SK-N-SH (cell line): Measurements from ENCODE around the gene SHANK1. TPM values are rescaled to one million over a fixed set of nuclear protein-coding genes. Genes with fewer than 3 reads are reported as not detected.

ENCODE experiments used
- CTCF ChIA-PET: fragments of 300-600, 350-600 bp; formaldehyde crosslinking; extraction: SDS; loops from one replicate; lab custom pipeline; 2021; lab: Yijun Ruan, JAX
- POLR2A ChIA-PET: fragments of 350-600 bp; sonication (Branson Sonifier 250); formaldehyde crosslinking; extraction: SDS; loops from one replicate; lab custom pipeline; 2020; ENCODE audit warnings: antibody characterized with exemption, inconsistent platforms; lab: Yijun Ruan, JAX
- DNase-seq: peaks from one replicate; pipeline ENCODE4 v3.0.0; 2012
- H2AFZ ChIP-seq: fragments of 200-600 bp; sonication (generic); 2 replicates; pipeline ENCODE4 v1.8.1; 2016; ENCODE audit warnings: antibody characterized with exemption, mild to moderate bottlenecking, low read depth
- H3F3A ChIP-seq: fragments of 200-600 bp; sonication (generic); replicated peaks from 2 replicates; pipeline ENCODE3; 2016; ENCODE audit warnings: antibody characterized with exemption, mild to moderate bottlenecking; ENCODE audit not compliant: insufficient read depth
- H3K27ac ChIP-seq, 2 experiments: fragments of 200-500 bp in 1 of 2; fragments of 200-600 bp in 1 of 2; sonication (Bioruptor generic) in 1 of 2; sonication (generic), shearing (Covaris generic) in 1 of 2; 2 replicates each; pipeline versions ENCODE4 v1.5.1 to v1.6.1; 2014 to 2016; ENCODE audit warnings: low read depth in 2 of 2, inconsistent platforms in 1 of 2, low read length in 1 of 2, mild to moderate bottlenecking in 1 of 2, mixed read lengths in 1 of 2
- H3K27me3 ChIP-seq: fragments of 200-600 bp; sonication (generic), shearing (Covaris generic); 2 replicates; pipeline ENCODE4 v1.6.1; 2016; ENCODE audit warnings: mixed run types; ENCODE audit not compliant: insufficient read depth
- H3K36me3 ChIP-seq, 2 experiments: fragments of 200-500 bp in 1 of 2; fragments of 200-600 bp in 1 of 2; sonication (Bioruptor generic) in 1 of 2; sonication (generic) in 1 of 2; replicated peaks in 1 of 2; 2 replicates each; pipeline versions ENCODE3 to v1.5.1; 2014 to 2016; ENCODE audit warnings: low read length in 1 of 2, mild to moderate bottlenecking in 1 of 2; ENCODE audit not compliant: insufficient read depth in 2 of 2, control insufficient read depth in 1 of 2
- H3K4me1 ChIP-seq, 2 experiments: fragments of 200-500 bp in 1 of 2; fragments of 200-600 bp in 1 of 2; sonication (Bioruptor generic) in 1 of 2; sonication (generic), shearing (Covaris generic) in 1 of 2; 2 replicates each; pipeline versions ENCODE4 v1.5.1 to v1.6.1; 2014 to 2016; ENCODE audit warnings: low read depth in 1 of 2, low read length in 1 of 2, mixed run types in 1 of 2; ENCODE audit not compliant: insufficient read depth in 2 of 2, control insufficient read depth in 1 of 2
- H3K4me2 ChIP-seq: fragments of 200-600 bp; sonication (generic), shearing (Covaris generic); 2 replicates; pipeline ENCODE4 v1.6.1; 2017; ENCODE audit warnings: mixed run types
- H3K4me3 ChIP-seq, 2 experiments: fragments of 200-500 bp in 1 of 2; fragments of 200-600 bp in 1 of 2; sonication (Bioruptor generic) in 1 of 2; sonication (generic), shearing (Covaris generic) in 1 of 2; 2 replicates each; pipeline versions ENCODE4 v1.5.1 to v1.8.1; 2014 to 2016; ENCODE audit warnings: low read depth in 2 of 2, inconsistent platforms in 1 of 2, low read length in 1 of 2, mild to moderate bottlenecking in 1 of 2, mixed read lengths in 1 of 2, moderate library complexity in 1 of 2
- H3K79me2 ChIP-seq: fragments of 200-600 bp; sonication (generic); 2 replicates; pipeline ENCODE4 v1.8.1; 2017; ENCODE audit warnings: mild to moderate bottlenecking; ENCODE audit not compliant: insufficient read depth
- H3K9ac ChIP-seq: fragments of 200-600 bp; sonication (generic); 2 replicates; pipeline ENCODE4 v1.6.1; 2017; ENCODE audit warnings: mixed run types
- H3K9me2 ChIP-seq: fragments of 200-600 bp; sonication (generic); 2 replicates; pipeline ENCODE4 v1.6.1; 2017; ENCODE audit warnings: mixed run types
- H3K9me3 ChIP-seq: fragments of 200-600 bp; sonication (generic); 2 replicates; pipeline ENCODE4 v1.6.1; 2017; ENCODE audit warnings: mixed run types, mild to moderate bottlenecking, moderate library complexity
- H4K20me1 ChIP-seq: fragments of 200-600 bp; sonication (generic); 2 replicates; pipeline ENCODE4 v1.6.1; 2017; ENCODE audit warnings: mild to moderate bottlenecking, mixed run types; ENCODE audit not compliant: insufficient read depth
- CHD2 ChIP-seq: fragments of 150-350 bp; IDR thresholded peaks from 2 replicates; pipeline ENCODE4 v1.6.1; 2018; ENCODE audit warnings: low read length; ENCODE audit not compliant: partially characterized antibody
- CTCF ChIP-seq: fragments of 200-600 bp; sonication (generic); IDR thresholded peaks from 2 replicates; pipeline ENCODE4 v1.6.1; 2017; ENCODE audit warnings: antibody characterized with exemption, mild to moderate bottlenecking, moderate library complexity
- ELF1 ChIP-seq: IDR thresholded peaks from 2 replicates; pipeline ENCODE4 v1.4.0; 2012
- FOXM1 ChIP-seq: IDR thresholded peaks from 2 replicates; pipeline ENCODE4 v1.4.0; 2012; ENCODE audit warnings: low read depth, mild to moderate bottlenecking
- GATA2 ChIP-seq: sonication (generic); formaldehyde crosslinking; IDR thresholded peaks from 2 replicates; pipeline ENCODE4 v1.5.0; 2020; ENCODE audit warnings: mild to moderate bottlenecking, missing genetic modification reagents
- IRF3 ChIP-seq: fragments of 150-350 bp; IDR thresholded peaks from 2 replicates; pipeline ENCODE4 v1.6.1; 2016; ENCODE audit warnings: mild to moderate bottlenecking, low read depth, low read length
- JUND ChIP-seq: IDR thresholded peaks from 2 replicates; pipeline ENCODE4 v1.4.0; 2012
- MAX ChIP-seq: IDR thresholded peaks from 2 replicates; pipeline ENCODE4 v1.4.0; 2012; ENCODE audit warnings: low read depth
- MEF2A ChIP-seq: IDR thresholded peaks from 2 replicates; pipeline ENCODE4 v1.4.0; 2012; ENCODE audit warnings: low read depth, borderline replicate concordance
- NRF1 ChIP-seq: IDR thresholded peaks from 2 replicates; pipeline ENCODE4 v1.6.1; 2012; ENCODE audit warnings: low read depth, mild to moderate bottlenecking, low read length
- POLR2AphosphoS5 ChIP-seq: IDR thresholded peaks from 2 replicates; pipeline ENCODE4 v1.6.1; 2012; ENCODE audit warnings: low read depth, low read length
- RCOR1 ChIP-seq: fragments of 150-350 bp; IDR thresholded peaks from 2 replicates; pipeline ENCODE4 v1.6.1; 2017; ENCODE audit warnings: antibody characterized with exemption, low read length
- RXRA ChIP-seq: IDR thresholded peaks from 2 replicates; pipeline ENCODE4 v1.4.0; 2012; ENCODE audit warnings: low read depth, mild to moderate bottlenecking, borderline replicate concordance
- SIN3A ChIP-seq: IDR thresholded peaks from 2 replicates; pipeline ENCODE4 v1.6.1; 2012; ENCODE audit warnings: low read depth, mild to moderate bottlenecking, low read length, moderate library complexity, borderline replicate concordance
- SMC3 ChIP-seq: IDR thresholded peaks from 2 replicates; pipeline ENCODE4 v1.6.1; 2012; ENCODE audit warnings: low read depth, low read length, improper control_type of control experiment
- TCF12 ChIP-seq: IDR thresholded peaks from 2 replicates; pipeline ENCODE4 v1.4.0; 2012
- TEAD4 ChIP-seq: IDR thresholded peaks from 2 replicates; pipeline ENCODE4 v1.4.0; 2012; ENCODE audit warnings: mild to moderate bottlenecking, borderline replicate concordance; ENCODE audit not compliant: insufficient read depth
- USF1 ChIP-seq: IDR thresholded peaks from 2 replicates; pipeline ENCODE4 v1.4.0; 2012; ENCODE audit warnings: low read depth, borderline replicate concordance
- WGBS: methylation state at CpG from one replicate; pipeline ENCODE4 v1.1.6; 2017; ENCODE audit warnings: low lambda C conversion rate; 5-methylcytosine and 5-hydroxymethylcytosine counted together
- polyA plus RNA-seq, 3 experiments: library from polyadenylated mRNA; depleted of rRNA; stranded (reverse); fragments of >200 nt; gene quantifications; 2 replicates each; pipeline ENCODE4 v1.2.3, GENCODE V29; 2012
- TF ChIP-seq, protein P1 (sequence below): IDR thresholded peaks from 2 replicates; pipeline ENCODE4; 2012
- TF ChIP-seq, protein P2 (sequence below): IDR thresholded peaks from 2 replicates; pipeline ENCODE4 v1.6.1; 2012; ENCODE audit warnings: mild to moderate bottlenecking, low read depth, low read length, moderate library complexity

Gene SHANK1
- polyA plus RNA-seq, 1 of the 3 experiments (the other 2 are of a cell fraction) = 0.28 TPM

DNA sequence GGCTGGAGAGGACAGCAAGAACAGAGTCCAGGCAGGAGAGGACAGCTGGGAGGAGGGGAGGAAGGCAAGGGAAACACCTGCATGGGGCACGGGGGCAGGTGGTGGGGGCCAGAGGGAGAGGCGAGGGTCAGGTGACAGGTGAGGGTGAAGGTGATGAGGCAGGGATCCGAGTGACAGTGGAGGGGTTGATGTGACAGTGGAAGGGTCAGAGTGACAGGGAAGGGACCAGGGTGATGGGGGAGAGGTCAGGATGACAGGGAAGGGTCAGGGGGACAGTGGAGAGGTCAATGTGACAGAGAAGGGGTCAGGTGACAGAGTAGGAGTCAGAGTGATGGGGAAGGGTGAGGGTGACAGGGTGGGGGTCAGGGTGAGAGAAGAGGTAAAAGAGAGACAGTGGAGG, 41.3 kb downstream of the SHANK1 start:
- Histone ChIP-seq H2AFZ (no peak overlapping the region), H3K79me2 (no peaks in the 10 kb centered on the region), H3K9me3 (no peaks in the 10 kb centered on the region), H3K4me2 (no peak overlapping the region), H3K36me3 (no peaks in the 10 kb centered on the region), H3K4me1 (no peaks in the 10 kb centered on the region; a peak in 1 of 4 replicates), H3K27ac (no peak overlapping the region), H3F3A (no peaks in the 10 kb centered on the region), H3K9ac (no peak overlapping the region), H3K9me2 (no peaks in the 10 kb centered on the region), H3K4me3 (no peak overlapping the region), H3K27me3 (no peaks in the 10 kb centered on the region), H4K20me1 (no peaks in the 10 kb centered on the region)
- POLR2A ChIA-PET = no interaction called here
- TF ChIP-seq TCF12 = no peak
- no peak for TF ChIP-seq SMC3
- TF ChIP-seq FOXM1 = no peak
- TF ChIP-seq POLR2AphosphoS5 = no peak
- TF ChIP-seq CTCF = no peak
- no peak for TF ChIP-seq MAX
- TF ChIP-seq, protein P1, sequence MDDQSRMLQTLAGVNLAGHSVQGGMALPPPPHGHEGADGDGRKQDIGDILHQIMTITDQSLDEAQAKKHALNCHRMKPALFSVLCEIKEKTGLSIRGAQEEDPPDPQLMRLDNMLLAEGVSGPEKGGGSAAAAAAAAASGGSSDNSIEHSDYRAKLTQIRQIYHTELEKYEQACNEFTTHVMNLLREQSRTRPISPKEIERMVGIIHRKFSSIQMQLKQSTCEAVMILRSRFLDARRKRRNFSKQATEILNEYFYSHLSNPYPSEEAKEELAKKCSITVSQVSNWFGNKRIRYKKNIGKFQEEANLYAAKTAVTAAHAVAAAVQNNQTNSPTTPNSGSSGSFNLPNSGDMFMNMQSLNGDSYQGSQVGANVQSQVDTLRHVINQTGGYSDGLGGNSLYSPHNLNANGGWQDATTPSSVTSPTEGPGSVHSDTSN = no peak
- TF ChIP-seq RCOR1 = no peak
- no peak for TF ChIP-seq SIN3A
- TF ChIP-seq ELF1 = no peak
- TF ChIP-seq MEF2A = no peak
- TF ChIP-seq CHD2 = no peak
- TF ChIP-seq IRF3 = no peak
- no peak for TF ChIP-seq GATA2 (CRISPR knock-in tag)
- TF ChIP-seq USF1 = no peak
- TF ChIP-seq, protein P2, sequence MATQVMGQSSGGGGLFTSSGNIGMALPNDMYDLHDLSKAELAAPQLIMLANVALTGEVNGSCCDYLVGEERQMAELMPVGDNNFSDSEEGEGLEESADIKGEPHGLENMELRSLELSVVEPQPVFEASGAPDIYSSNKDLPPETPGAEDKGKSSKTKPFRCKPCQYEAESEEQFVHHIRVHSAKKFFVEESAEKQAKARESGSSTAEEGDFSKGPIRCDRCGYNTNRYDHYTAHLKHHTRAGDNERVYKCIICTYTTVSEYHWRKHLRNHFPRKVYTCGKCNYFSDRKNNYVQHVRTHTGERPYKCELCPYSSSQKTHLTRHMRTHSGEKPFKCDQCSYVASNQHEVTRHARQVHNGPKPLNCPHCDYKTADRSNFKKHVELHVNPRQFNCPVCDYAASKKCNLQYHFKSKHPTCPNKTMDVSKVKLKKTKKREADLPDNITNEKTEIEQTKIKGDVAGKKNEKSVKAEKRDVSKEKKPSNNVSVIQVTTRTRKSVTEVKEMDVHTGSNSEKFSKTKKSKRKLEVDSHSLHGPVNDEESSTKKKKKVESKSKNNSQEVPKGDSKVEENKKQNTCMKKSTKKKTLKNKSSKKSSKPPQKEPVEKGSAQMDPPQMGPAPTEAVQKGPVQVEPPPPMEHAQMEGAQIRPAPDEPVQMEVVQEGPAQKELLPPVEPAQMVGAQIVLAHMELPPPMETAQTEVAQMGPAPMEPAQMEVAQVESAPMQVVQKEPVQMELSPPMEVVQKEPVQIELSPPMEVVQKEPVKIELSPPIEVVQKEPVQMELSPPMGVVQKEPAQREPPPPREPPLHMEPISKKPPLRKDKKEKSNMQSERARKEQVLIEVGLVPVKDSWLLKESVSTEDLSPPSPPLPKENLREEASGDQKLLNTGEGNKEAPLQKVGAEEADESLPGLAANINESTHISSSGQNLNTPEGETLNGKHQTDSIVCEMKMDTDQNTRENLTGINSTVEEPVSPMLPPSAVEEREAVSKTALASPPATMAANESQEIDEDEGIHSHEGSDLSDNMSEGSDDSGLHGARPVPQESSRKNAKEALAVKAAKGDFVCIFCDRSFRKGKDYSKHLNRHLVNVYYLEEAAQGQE = no peak
- no peak for TF ChIP-seq RXRA
- TF ChIP-seq JUND = no peak
- TF ChIP-seq TEAD4 = no peak
- TF ChIP-seq NRF1 = no peak
- CTCF ChIA-PET = no interaction called here
- 39% methylated on average over 3 of the region's 3 CpGs for WGBS
- DNase-seq = no peak
